M059J (cell line): ENCODE measurements around the gene DGKE. TPM values are rescaled to one million over a fixed set of nuclear protein-coding genes. Genes with fewer than 3 reads are reported as not detected.

Experiments used
- DNase-seq: peaks from one replicate; pipeline ENCODE4 v3.0.0-alpha.2; 2012; ENCODE audit warnings: low read depth
- total RNA-seq: library from RNA; depleted of rRNA; stranded (reverse); fragments of >200 nt; shearing (Covaris generic); gene quantifications from 2 replicates; pipeline ENCODE4 v1.2.3, GENCODE V29; 2014

The DGKE gene
- total RNA-seq, 1 experiment from 2014 or later: 0.25 TPM

- DNase-seq: no peak
Observed at GRCh38 chr17:56847106-56847505, 13.2 kb downstream of the DGKE start.

GRCh38 chr17:56849131-56849530 lies 15.2 kb downstream of the DGKE start:
- DNase-seq: no peak

- no peak for DNase-seq
Observed at GRCh38 chr17:56850591-56850990, 16.6 kb downstream of the DGKE start.

- no peak for DNase-seq
Observed at GRCh38 chr17:56851008-56851407, 17.1 kb downstream of the DGKE start.

- no peak for DNase-seq
Observed at GRCh38 chr17:56861899-56862298, 27.9 kb downstream of the DGKE start.

- no peak for DNase-seq
Observed at GRCh38 chr17:56863974-56864373, 30.0 kb downstream of the DGKE start.

- no peak for DNase-seq
Observed at GRCh38 chr17:56866076-56866475, 32.1 kb downstream of the DGKE start.

GRCh38 chr17:56866496-56866895 lies 32.5 kb downstream of the DGKE start:
- DNase-seq: no peak

- peak; percentile 49 for DNase-seq
Observed at GRCh38 chr17:56867948-56868376, 34.0 kb downstream of the DGKE start.

GRCh38 chr17:56868716-56869115 lies 34.8 kb downstream of the DGKE start:
- no peak for DNase-seq

GRCh38 chr17:56870081-56870651 lies 36.2 kb downstream of the DGKE start:
- no peak for DNase-seq

GRCh38 chr17:56876766-56877179 lies 42.8 kb downstream of the DGKE start:
- no peak for DNase-seq

GRCh38 chr17:56879280-56879679 lies 45.3 kb downstream of the DGKE start:
- no peak for DNase-seq

- DNase-seq: no peak
Observed at GRCh38 chr17:56880133-56880532, 46.2 kb downstream of the DGKE start.

GRCh38 chr17:56880571-56880970 lies 46.6 kb downstream of the DGKE start:
- DNase-seq: no peak

- DNase-seq: no peak
Observed at GRCh38 chr17:56881685-56882295, 47.8 kb downstream of the DGKE start.

GRCh38 chr17:56883616-56884015 lies 49.7 kb downstream of the DGKE start:
- DNase-seq: no peak

- no peak for DNase-seq
Observed at GRCh38 chr17:56884483-56885311, 50.7 kb downstream of the DGKE start.

- no peak for DNase-seq
Observed at GRCh38 chr17:56885312-56885657, 51.3 kb downstream of the DGKE start.

GRCh38 chr17:56886288-56886731 lies 52.4 kb downstream of the DGKE start:
- DNase-seq: no peak

GRCh38 chr17:56887105-56887504 lies 53.2 kb downstream of the DGKE start:
- peak; percentile 24 for DNase-seq

GRCh38 chr17:56887552-56888467 lies 53.9 kb downstream of the DGKE start:
- peak; percentile 71 for DNase-seq
